Measurements from ENCODE around the gene CD3D.

Gene CD3D

DNA sequence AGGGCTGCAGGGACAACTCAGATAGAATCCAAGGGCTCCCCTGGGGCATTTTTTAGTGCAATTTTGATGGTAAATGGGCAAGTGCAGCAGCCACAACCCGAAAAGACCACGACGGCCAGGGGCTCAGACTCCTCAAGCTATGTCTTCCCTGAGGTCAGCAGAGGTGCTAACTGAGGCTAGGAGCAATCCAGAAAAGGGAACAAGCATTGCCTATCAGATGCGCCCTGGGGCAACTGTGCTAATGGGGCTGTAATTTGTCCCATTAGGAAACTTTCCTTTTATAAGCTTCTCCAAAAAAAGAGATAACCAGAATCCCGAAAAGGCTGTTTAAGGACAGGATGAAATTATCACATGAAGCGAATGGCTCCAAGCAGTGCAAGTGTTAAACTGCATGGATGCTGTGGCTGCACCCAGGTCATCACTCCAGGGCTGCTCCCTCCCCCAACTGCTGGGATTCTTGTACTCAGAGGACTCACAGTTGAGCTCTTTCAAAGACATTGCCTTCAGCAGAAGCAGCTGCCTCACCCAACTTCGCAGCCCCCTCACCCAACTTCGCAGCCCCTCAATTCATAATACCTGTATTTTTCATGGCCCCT, 40.8 kb downstream of the CD3D start:
- no peak for DNase-seq (ENCODE audit: low read depth)

DNA sequence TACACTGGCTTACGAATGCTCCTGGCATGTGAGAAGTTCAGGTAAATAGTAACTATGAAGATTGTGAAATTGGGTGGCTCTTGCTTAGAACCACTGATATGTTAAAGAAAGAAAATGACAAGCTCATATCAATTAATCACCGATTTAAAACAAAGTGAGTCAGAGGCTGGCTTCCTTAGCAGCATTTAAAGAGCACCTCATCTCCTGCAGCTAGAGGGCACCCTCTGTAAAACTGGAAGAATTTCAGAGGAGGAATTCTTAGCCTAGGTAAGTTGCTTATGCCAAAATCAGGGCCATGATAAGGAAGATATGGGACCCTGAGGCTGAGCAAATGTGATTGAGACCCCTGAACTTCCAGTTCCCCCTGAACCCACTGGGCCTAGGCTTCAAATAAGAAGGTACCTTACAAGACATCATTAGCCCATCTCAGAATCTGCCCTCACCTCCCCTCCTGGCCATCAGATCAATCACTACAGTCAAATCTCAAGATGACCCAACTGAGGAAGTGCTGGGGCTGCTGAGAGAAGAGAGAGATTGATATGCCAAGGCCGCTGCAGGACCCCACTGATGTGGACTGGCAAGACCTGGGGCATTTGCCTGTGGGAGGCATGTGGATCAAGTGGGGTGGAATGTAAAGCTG, 46.6 kb downstream of the CD3D start:
- DNase-seq (ENCODE audit: low read depth): no peak

DNA sequence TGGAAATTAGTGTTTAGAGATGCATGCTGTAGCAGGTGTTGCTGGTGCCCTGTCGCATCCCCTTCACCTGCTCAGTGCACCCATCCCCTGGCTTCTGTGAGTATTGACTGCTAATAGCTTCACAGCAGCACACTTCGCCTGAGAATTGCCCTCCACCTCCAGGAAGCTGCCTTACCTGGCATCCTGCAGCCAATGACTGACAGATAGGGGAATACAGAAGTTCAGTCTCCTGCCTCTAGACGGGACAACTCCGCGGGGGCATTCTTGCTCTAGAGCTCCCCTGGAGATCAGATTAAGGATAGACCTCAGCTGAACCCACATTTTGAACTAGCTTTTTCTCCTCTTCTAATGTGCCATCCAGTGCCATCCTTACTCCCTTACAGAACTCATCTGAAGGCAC, 47.3 kb downstream of the CD3D start:
- no peak for DNase-seq (ENCODE audit: low read depth)

DNA sequence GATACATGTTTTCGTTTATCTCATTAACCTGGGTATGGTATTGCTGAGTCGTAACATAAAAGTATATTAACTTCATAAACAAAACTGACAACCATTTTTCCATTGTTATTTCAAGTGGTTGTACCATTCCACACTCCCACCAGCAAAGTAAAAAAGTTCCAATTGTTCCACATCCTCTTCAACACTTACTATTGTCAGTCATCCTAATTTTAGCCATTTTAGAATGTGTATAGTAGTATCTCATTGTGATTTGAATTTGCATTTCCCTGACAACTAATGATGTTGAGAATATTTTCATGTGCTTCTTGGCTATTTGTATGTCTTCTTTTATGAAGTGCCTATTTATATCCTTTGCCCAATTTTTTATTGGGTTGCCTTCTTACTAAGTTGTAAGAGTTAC, 48.5 kb downstream of the CD3D start:
- no peak for DNase-seq (ENCODE audit: low read depth)

DNA sequence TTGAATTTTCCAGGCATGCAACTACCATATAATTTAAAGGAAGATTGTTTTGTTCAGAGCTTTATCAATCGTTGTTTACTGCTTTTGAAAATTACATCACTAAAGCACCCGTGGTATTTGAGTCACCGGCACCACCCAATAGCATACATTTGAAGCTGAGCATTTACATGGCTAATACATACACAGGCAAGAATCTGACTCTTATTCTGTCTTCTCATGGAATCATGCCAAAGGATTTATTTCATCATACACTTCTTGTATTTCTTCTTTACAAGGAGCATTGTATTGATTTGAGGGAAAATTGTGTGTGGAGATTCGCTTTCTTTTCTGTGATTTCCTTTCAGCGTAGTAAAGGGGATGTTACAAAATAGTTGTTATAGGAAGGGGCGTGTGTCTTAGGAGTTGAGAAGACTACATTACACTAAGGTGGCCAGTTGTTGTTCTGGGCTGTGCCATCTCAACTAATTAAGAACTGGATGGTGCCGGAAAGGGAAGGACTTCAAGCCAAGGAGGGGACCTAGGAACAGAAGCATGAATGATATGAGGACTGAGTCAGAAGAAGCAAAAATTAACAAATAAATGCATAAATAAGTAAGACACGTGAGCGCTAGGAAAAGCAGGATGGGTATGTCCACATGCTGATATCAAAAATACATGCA, 50.9 kb downstream of the CD3D start:
- DNase-seq (ENCODE audit: low read depth): no peak

DNA sequence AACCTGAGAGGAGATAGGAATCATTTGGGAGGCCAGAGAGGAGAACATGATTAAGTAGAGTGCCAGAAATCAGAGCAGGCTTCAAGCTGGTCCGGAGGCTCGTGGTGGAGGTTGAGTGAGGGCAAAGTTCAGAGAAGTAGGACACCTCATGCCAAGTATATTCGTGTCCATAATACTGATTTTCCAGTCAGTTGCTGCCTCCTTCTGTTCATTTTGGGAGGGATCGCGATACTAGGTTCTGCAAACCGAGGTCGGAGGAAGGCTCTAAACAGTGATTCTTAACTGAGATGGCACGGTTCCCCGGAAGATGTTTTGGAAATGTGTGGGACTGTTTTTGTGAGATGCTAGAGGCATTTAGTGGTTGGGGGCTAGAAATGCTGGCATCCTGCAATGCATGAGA, 51.6 kb downstream of the CD3D start:
- no peak for DNase-seq (ENCODE audit: low read depth)

DNA sequence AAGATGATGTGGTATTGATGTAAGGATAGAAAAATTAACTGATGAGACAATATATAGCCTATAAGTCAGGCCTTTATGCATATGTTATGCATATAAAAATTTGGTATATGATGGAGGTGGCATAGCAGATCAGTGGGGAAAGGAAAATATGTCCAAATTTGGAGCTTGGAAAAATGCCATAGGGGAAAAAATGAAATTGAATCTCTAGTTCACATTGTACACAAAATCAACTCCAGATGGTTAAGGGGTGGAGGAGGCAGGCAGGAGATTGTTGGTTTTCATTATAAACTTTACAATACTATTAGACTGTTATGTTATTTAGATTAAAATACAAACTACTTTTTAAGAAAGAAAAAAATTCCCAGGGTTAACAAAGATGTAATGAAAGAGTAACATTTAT, 53.1 kb downstream of the CD3D start:
- no peak for DNase-seq (ENCODE audit: low read depth)

Measured in GM04503 (cell line).